22Rv1 (cell line): ENCODE data around the gene OGDHL.

Experiments used
- H3K27ac ChIP-seq: fragments of 450-650 bp; 2 replicates; pipeline ENCODE4 v1.5.1; 2017
- ZFX ChIP-seq: fragments of 450-650 bp; IDR thresholded peaks from 2 replicates; pipeline ENCODE4 v1.6.1; 2017; ENCODE audit warnings: antibody characterized with exemption, borderline replicate concordance
- TF ChIP-seq, protein P1 (sequence below): fragments of 450-650 bp; IDR thresholded peaks from 2 replicates; pipeline ENCODE4 v1.5.1; 2017; ENCODE audit warnings: mild to moderate bottlenecking

The OGDHL gene

DNA sequence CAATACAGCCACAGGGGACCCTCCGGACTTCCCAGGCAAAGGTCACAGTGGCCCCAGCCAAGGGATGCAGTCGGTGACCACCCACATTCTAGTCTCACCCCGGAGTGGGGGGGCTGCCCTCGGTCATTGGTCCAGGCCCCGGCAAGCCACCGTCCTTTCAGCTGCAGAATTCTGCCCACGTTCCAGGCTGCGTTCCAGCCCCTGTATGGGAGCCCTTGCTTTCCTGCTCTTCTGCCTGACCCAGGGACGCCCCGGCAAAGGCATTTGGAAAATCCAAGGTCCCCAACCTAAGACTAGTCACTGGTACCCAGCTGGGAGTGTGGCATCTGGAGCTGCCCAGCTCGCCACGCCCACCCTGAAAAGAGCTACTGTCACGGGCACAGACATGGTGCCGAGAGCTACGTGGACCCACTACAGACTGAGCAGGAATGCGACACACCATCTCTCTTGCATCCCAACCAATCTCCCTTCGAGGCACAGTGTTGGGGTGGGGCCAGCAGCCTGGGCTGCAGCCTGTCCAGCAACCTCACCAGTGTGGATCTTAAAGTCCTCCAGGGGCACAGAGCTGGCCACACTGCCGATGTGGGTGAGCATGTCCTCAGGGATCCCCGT lies 18.6 kb downstream of the OGDHL start:
- H3K27ac ChIP-seq: no peak overlapping the region
- TF ChIP-seq, protein P1, sequence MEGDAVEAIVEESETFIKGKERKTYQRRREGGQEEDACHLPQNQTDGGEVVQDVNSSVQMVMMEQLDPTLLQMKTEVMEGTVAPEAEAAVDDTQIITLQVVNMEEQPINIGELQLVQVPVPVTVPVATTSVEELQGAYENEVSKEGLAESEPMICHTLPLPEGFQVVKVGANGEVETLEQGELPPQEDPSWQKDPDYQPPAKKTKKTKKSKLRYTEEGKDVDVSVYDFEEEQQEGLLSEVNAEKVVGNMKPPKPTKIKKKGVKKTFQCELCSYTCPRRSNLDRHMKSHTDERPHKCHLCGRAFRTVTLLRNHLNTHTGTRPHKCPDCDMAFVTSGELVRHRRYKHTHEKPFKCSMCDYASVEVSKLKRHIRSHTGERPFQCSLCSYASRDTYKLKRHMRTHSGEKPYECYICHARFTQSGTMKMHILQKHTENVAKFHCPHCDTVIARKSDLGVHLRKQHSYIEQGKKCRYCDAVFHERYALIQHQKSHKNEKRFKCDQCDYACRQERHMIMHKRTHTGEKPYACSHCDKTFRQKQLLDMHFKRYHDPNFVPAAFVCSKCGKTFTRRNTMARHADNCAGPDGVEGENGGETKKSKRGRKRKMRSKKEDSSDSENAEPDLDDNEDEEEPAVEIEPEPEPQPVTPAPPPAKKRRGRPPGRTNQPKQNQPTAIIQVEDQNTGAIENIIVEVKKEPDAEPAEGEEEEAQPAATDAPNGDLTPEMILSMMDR: no peak
- TF ChIP-seq ZFX: no peak

DNA sequence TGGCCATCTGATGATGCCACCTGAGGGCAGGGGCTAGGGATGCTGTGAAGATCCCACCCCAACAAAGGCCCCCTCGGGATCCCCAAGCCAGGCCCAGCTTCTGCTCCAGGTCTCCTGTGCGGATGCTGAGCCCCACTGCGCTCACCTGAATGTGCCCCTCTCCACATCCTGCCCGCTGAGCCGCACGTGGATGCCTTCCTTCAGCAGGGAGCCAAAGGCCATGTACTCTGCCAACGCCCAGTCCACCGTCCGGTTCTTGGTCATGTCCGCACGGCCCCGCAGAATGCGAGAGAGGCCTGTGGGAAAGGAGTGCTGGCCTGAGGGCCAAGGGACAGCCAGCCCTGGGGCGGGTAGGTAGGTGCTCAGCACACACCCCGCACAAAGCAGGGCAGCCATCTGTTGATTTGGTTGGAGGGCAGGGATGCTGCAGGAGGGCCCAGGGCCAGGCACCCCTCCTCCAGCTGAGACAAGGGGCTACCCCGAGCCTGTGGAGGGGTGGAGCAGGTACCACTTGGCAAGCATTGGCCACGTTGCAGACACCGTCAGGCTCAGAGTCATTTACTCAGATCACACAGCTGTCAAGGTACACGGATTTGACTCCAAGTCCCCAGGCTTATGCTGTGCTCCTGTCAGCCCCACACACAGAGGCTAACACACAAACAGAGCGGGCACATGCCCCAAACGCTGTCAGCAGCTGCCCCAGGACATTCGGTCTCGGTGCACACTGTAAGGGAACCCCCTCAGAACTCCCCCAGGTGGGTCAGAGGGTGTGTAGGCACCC lies 19.2 kb downstream of the OGDHL start:
- no peak overlapping the region for H3K27ac ChIP-seq
- TF ChIP-seq, protein P1: no peak
- no peak for TF ChIP-seq ZFX

DNA sequence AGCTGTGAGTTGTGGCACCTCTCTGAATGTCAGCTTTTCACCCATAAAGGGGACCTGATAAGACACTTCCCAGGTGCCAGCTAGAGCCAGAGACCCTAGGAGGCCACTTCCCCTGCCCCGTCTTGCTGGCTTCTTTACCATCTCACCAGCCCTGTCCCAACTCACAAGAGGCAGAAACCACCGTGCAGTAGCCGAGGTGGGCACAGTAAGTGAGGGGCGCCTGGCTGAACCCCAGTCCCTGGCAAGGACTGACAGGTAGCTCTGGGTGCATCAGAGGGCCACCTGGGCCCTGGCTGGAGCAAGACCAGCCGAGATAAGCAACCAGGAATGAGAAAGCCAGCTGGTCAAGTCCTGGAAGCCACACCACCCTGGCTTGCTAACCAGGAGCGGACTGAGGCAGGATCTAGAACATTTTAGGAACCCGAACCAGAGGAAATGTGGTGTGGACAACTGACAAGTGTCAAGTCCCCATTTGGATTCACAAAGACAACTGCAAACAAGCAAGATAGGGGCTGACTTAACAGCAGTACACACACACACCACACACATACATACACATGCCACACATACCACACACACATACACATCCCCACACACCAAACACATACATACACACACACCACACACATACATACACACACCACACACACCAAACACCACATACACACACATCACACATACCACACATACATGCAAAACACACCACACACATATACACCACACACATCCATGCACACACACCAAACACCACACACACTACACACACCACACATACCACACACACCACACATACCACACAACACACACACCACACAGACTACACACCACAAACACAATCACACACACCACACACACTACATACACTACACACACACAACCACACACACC lies 20.8 kb downstream of the OGDHL start:
- no peak overlapping the region for H3K27ac ChIP-seq
- no peak for TF ChIP-seq ZFX
- TF ChIP-seq, protein P1: no peak

DNA sequence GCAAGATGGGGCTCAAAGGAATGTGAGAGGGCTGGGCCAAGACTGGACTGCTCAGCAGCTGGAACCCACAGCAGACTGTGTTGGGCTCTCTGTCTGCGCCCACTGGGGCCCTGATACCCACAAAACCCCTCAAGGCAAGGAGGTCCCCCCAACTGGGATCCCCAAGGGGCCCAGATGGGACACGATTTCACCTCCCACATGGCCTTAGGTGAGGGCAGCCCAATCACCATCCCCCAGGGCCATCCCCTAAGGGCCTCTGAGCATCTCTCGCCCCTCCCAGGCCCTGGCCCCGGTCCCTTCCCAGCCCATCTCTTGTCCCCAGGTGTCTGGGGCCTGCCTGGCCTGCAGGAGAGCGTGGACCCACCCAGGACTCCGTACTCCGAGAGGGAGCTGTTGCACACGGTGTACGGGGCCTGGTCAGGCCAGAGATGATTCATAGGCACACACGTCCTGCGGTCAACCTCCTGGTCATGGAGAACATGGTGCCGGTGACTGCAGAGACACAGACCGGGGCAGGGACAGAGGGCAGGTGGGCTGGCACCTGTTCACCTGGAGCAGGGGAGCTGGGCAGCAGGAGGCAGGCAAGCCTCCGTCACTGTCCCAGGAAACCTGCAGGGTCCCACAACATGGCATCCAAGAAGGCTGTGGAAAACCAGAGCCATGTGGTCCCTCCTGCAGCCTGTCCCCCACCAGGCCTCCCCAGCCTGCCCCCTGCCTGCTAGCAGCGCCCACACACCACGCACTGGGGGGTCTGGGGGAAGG lies 21.6 kb downstream of the OGDHL start:
- TF ChIP-seq ZFX: no peak
- TF ChIP-seq, protein P1: no peak
- no peak overlapping the region for H3K27ac ChIP-seq

DNA sequence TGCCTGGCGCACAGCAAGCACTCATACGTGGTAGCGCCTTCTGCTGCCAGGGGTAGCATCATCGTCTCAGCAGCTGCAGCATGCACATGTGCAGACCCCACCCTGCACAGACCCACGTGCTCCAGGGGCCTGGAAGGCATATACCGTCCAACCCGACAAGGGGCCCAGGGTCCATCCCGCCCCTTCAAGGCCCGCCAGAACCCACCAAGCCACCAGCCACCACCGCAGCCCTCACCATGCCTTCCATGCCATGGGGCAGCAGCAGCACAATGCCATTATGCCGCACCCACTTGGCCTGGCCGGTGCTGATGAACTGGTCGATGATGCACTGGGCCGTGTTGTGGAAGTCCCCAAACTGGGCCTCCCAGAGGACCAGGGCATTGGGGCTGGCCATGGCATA lies 22.7 kb downstream of the OGDHL start:
- TF ChIP-seq, protein P1: no peak
- no peak for TF ChIP-seq ZFX
- H3K27ac ChIP-seq: no peak overlapping the region

DNA sequence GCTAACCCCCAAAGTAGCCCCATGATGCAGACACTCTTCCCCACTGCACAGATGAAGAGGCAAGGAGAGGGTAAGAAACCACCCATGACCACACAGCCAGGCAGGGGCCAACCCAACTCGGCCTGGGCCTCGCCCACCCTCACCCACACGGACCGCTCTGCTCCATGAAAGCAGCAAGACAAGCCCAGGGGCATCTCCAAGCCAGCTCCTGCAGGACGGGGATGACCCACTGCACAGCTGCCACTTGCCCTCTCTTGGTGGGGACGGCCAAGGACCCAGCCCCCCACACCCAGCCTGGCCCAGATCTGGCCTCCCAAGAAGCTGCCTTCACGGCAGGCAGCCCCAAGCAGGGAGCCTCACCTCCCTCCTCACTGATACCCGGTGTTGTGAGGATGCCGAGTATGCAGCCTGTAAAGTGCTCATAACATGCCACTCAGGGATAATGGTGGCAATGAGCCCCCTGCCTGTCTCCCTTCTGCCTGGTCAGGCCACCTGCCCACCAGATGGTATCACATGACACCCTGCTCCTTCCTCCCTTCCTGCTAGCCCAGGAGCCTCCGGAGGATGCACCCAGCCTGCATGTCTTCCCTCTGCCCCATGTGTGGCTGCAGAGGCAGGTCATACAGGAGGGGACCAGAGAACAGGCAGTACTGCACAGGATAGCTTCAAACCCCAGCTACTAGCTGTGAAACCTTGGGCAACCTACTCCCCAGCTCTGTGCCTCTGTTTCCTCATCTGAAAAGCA lies 23.3 kb downstream of the OGDHL start:
- TF ChIP-seq, protein P1: no peak
- TF ChIP-seq ZFX: no peak

More for the DNA sequence above, 23.3 kb downstream of the OGDHL start:
- no peak overlapping the region for H3K27ac ChIP-seq
